CD14-positive monocyte (primary cell): ENCODE data around the gene DAGLA. TPM values are rescaled to one million over a fixed set of nuclear protein-coding genes. Genes with fewer than 3 reads are reported as not detected.

ENCODE experiments used
- DNase-seq, 3 donors: peaks; one replicate each; pipeline ENCODE4 v3.0.0-alpha.2; 2011 to 2022
- H2AFZ ChIP-seq: 2 replicates; pipeline ENCODE4 v1.6.0; 2012; ENCODE audit warnings: mild to moderate bottlenecking, low read depth, low read length, inconsistent platforms; ENCODE audit not compliant: insufficient read depth, poor library complexity, severe bottlenecking
- H3K27ac ChIP-seq, 2 donors: 1 replicate in 1 of 2; 2 replicates in 1 of 2; pipeline ENCODE4 v1.5.1; 2012 to 2013; ENCODE audit warnings: low read length in 2 of 2, control low read depth in 1 of 2, inconsistent platforms in 1 of 2, low read depth in 1 of 2, mild to moderate bottlenecking in 1 of 2
- H3K27me3 ChIP-seq, 2 donors: one replicate each; pipeline versions ENCODE4 v1.6.0 to v1.6.1; 2011 to 2013; ENCODE audit warnings: low read length in 2 of 2; ENCODE audit not compliant: control insufficient read depth in 2 of 2, insufficient read depth in 2 of 2
- H3K36me3 ChIP-seq, 2 donors: replicated peaks in 1 of 2; 1 replicate in 1 of 2; 2 replicates in 1 of 2; pipeline versions ENCODE4 v1.5.1 to v1.6.1; 2012 to 2013; ENCODE audit warnings: low read length in 2 of 2, control low read depth in 1 of 2, inconsistent platforms in 1 of 2, mild to moderate bottlenecking in 1 of 2; ENCODE audit not compliant: insufficient read depth in 2 of 2, control insufficient read depth in 1 of 2
- H3K4me1 ChIP-seq, 2 donors: 1 replicate in 1 of 2; 2 replicates in 1 of 2; pipeline versions ENCODE4 v1.5.1 to v1.6.1; 2012 to 2013; ENCODE audit warnings: low read length in 2 of 2, control low read depth in 1 of 2, inconsistent platforms in 1 of 2, mild to moderate bottlenecking in 1 of 2, moderate library complexity in 1 of 2; ENCODE audit not compliant: insufficient read depth in 2 of 2, control insufficient read depth in 1 of 2
- H3K4me2 ChIP-seq: replicated peaks from 2 replicates; pipeline ENCODE3; 2012; ENCODE audit warnings: low read length, moderate library complexity, mild to moderate bottlenecking; ENCODE audit not compliant: poor library complexity, severe bottlenecking; ENCODE audit errors: extremely low read depth
- H3K4me3 ChIP-seq, 3 experiments: fragments of 200-600 bp in 1 of 3; sonication (generic) in 1 of 3; replicated peaks in 1 of 3; 1 replicate in 2 of 3; 2 replicates in 1 of 3; pipeline ENCODE4 v1.5.1; 2011 to 2013; ENCODE audit warnings: low read length in 3 of 3, mild to moderate bottlenecking in 3 of 3, control low read depth in 2 of 3, low read depth in 2 of 3, inconsistent platforms in 1 of 3, moderate library complexity in 1 of 3
- H3K79me2 ChIP-seq: 2 replicates; pipeline ENCODE4 v1.6.0; 2012; ENCODE audit warnings: mild to moderate bottlenecking, control low read depth, inconsistent platforms, low read length, moderate library complexity; ENCODE audit not compliant: insufficient read depth
- H3K9ac ChIP-seq: 2 replicates; pipeline ENCODE4 v1.6.0; 2017; ENCODE audit warnings: low read length, mild to moderate bottlenecking; ENCODE audit not compliant: insufficient read depth, poor library complexity, severe bottlenecking
- H3K9me3 ChIP-seq, 2 donors: replicated peaks in 1 of 2; 1 replicate in 1 of 2; 2 replicates in 1 of 2; pipeline versions ENCODE4 v1.5.1 to v1.6.1; 2012 to 2013; ENCODE audit warnings: low read length in 2 of 2, control low read depth in 1 of 2; ENCODE audit not compliant: control insufficient read depth in 1 of 2, insufficient read depth in 1 of 2
- H4K20me1 ChIP-seq: 2 replicates; pipeline ENCODE4 v1.6.0; 2012; ENCODE audit warnings: mild to moderate bottlenecking, low read length, control low read depth, moderate library complexity; ENCODE audit not compliant: insufficient read depth
- H3K27ac Mint-ChIP-seq, 7 donors: one replicate each; pipeline ENCODE4 v1.8.0; 2020; ENCODE audit warnings: mild to moderate bottlenecking in 7 of 7, mixed read lengths in 7 of 7, moderate library complexity in 6 of 7, inconsistent platforms in 2 of 7
- H3K27me3 Mint-ChIP-seq, 3 donors: one replicate each; pipeline ENCODE4 v1.8.0; 2021 to 2022; ENCODE audit warnings: low read depth in 3 of 3, mild to moderate bottlenecking in 3 of 3, mixed read lengths in 3 of 3, moderate library complexity in 3 of 3, inconsistent platforms in 1 of 3
- H3K36me3 Mint-ChIP-seq, 2 donors: one replicate each; pipeline ENCODE4 v1.8.0; 2020; ENCODE audit warnings: mixed read lengths in 2 of 2, inconsistent platforms in 1 of 2, mild to moderate bottlenecking in 1 of 2
- H3K4me1 Mint-ChIP-seq: one replicate; pipeline ENCODE4 v1.8.0; 2020; ENCODE audit warnings: mild to moderate bottlenecking, mixed read lengths
- H3K4me3 Mint-ChIP-seq, 2 donors: one replicate each; pipeline ENCODE4 v1.8.0; 2020; ENCODE audit warnings: mild to moderate bottlenecking in 2 of 2, mixed read lengths in 2 of 2, moderate library complexity in 1 of 2
- H3K9me3 Mint-ChIP-seq, 7 donors: one replicate each; pipeline ENCODE4 v1.8.0; 2020 to 2022; ENCODE audit warnings: mixed read lengths in 7 of 7, mild to moderate bottlenecking in 6 of 7, moderate library complexity in 6 of 7, inconsistent platforms in 2 of 7
- WGBS: methylation state at CpG from one replicate; pipeline ENCODE4 v1.1.5; 2013; ENCODE audit warnings: missing lambda C conversion rate; ENCODE audit not compliant: insufficient coverage; 5-methylcytosine and 5-hydroxymethylcytosine counted together
- intact Hi-C, 2 donors: fragments of 100-400 bp; cut with micrococcal nuclease; formaldehyde crosslinking; loops; one replicate each; pipeline versions ENCODE4 v1.15.0 to v1.15.1; 2023
- polyA plus RNA-seq, 3 donors: library from polyadenylated mRNA; depleted of rRNA in 1 of 3; unstranded in 2 of 3; stranded (reverse) in 1 of 3; fragments of 300-500 nt in 2 of 3; fragments of >200 nt in 1 of 3; fragmentation: Illumina TruSeq in 2 of 3; gene quantifications; 1 replicate in 2 of 3; 2 replicates in 1 of 3; pipeline ENCODE4 v1.2.3, GENCODE V29; 2012 to 2021
- TF ChIP-seq, protein P1 (sequence below): fragments of 200-600 bp; IDR thresholded peaks from one replicate; pipeline ENCODE4 v1.8.0; 2022; ENCODE audit warnings: antibody characterized with exemption, mild to moderate bottlenecking

Gene DAGLA
- polyA plus RNA-seq, 3 donors, result 0.16 to 6.7 (median 0.73) TPM

DNA sequence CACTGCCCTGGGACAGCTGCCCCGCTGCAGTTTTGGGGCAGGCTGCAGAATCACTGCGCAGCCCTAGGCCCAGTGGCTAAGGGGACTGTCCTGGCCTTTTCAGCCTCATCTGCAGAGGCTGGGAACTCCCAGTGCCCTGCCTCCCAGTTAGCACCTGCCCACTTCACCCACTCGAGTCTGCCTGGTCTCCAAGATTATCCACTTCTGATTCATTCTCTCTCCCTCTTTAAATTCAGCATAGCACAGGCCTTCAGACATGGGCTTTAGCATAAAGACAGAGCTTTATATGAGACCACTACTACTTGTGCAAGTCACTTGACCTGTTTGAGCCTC is 8.9 kb downstream of the DAGLA start:
- H3K4me1 ChIP-seq, result peaks cover 45 to 62% of the 10 kb centered on the region in 2 donors
- Mint-ChIP-seq H3K4me1 (peaks cover 38% of the 10 kb centered on the region), H3K27ac (peak overlapping the region; percentile 55 to 90 (median 78)), H3K27me3 (peaks cover 0 to 2% (median 0%) of the 10 kb centered on the region in 3 donors), H3K36me3 (peaks cover 7 to 10% of the 10 kb centered on the region in 2 donors), H3K9me3 (no peaks in the 10 kb centered on the region), H3K4me3 (peak overlapping the region in 1 of 2 donors; percentile 78)
- 26% methylated on average over 3 of the region's 3 CpGs for WGBS
- H3K79me2 ChIP-seq, result peaks cover 39% of the 10 kb centered on the region
- H3K9ac ChIP-seq, result peak overlapping the region; percentile 59
- H2AFZ ChIP-seq, result peak overlapping the region; percentile 59
- TF ChIP-seq, protein P1, sequence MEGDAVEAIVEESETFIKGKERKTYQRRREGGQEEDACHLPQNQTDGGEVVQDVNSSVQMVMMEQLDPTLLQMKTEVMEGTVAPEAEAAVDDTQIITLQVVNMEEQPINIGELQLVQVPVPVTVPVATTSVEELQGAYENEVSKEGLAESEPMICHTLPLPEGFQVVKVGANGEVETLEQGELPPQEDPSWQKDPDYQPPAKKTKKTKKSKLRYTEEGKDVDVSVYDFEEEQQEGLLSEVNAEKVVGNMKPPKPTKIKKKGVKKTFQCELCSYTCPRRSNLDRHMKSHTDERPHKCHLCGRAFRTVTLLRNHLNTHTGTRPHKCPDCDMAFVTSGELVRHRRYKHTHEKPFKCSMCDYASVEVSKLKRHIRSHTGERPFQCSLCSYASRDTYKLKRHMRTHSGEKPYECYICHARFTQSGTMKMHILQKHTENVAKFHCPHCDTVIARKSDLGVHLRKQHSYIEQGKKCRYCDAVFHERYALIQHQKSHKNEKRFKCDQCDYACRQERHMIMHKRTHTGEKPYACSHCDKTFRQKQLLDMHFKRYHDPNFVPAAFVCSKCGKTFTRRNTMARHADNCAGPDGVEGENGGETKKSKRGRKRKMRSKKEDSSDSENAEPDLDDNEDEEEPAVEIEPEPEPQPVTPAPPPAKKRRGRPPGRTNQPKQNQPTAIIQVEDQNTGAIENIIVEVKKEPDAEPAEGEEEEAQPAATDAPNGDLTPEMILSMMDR, result no peak
- no peaks in the 10 kb centered on the region for H3K36me3 ChIP-seq
- H3K4me2 ChIP-seq, result peak overlapping the region; percentile 75
- H3K9me3 ChIP-seq, result no peaks in the 10 kb centered on the region
- H3K27ac ChIP-seq, result peak overlapping the region; percentile 69 to 80
- H3K4me3 ChIP-seq, result peak overlapping the region in 1 of 3 experiments; percentile 65
- H4K20me1 ChIP-seq, result peaks cover 23% of the 10 kb centered on the region
- DNase-seq, result no peak
- intact Hi-C loops, result no loop called here
- peaks cover 0 to 20% of the 10 kb centered on the region in 2 donors for H3K27me3 ChIP-seq

DNA sequence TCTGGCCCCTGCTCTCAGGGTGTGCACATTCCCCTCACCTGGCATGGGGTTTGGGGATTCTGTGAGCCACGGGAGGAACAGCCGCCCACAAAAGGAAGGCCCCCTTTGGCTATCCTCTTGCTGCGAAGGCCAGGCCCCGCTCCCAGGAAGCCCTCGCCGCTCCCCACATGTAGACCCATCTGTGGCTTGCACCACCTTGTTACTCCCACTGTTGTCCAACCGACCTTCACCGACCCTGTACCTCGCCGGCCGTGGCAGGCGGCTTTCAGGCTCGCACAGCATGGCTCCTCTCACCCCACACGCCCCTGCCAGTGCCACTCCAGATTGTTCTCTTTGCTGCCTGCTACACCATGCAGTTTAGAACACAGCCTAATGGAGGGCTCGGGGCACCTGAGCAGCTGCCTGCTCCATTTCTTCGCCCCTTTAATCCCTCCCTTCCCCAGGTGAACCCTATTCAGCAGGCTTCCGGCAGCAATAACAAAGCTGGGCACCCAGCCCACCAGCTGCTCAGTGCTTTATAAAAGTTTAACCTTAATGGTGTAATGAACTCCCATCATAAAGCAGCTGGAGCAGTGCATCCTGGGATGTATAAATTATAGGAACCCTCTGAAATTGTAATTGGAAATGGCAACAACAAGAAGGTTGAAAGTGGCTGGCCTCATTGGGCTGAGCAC is 10.7 kb downstream of the DAGLA start:
- H3K4me2 ChIP-seq, result no peak overlapping the region
- H3K27me3 ChIP-seq, result peaks cover 0 to 4% of the 10 kb centered on the region in 2 donors
- H3K4me1 ChIP-seq, result peaks cover 42 to 58% of the 10 kb centered on the region in 2 donors
- peaks cover 0 to 1% of the 10 kb centered on the region in 2 donors for H3K36me3 Mint-ChIP-seq
- H3K27ac ChIP-seq, result no peak overlapping the region
- peaks cover 10% of the 10 kb centered on the region for H4K20me1 ChIP-seq
- H3K9me3 Mint-ChIP-seq, result no peaks in the 10 kb centered on the region
- H3K27me3 Mint-ChIP-seq, result peaks cover 0 to 2% (median 0%) of the 10 kb centered on the region in 3 donors
- H3K4me1 Mint-ChIP-seq, result peaks cover 50% of the 10 kb centered on the region
- peaks cover 40% of the 10 kb centered on the region for H3K79me2 ChIP-seq
- intact Hi-C loops, result no loop called here
- no peak overlapping the region for H3K4me3 ChIP-seq
- no peaks in the 10 kb centered on the region for H3K9me3 ChIP-seq
- H3K9ac ChIP-seq, result no peak overlapping the region
- peak overlapping the region in 2 of 7 donors; percentile 38 to 75 for H3K27ac Mint-ChIP-seq
- H3K36me3 ChIP-seq, result no peaks in the 10 kb centered on the region
- no peak overlapping the region for H3K4me3 Mint-ChIP-seq
- TF ChIP-seq, protein P1, result no peak
- H2AFZ ChIP-seq, result no peak overlapping the region
- DNase-seq, result no peak
- 94% methylated on average over 15 of the region's 17 CpGs for WGBS
